Loucy (cell line): ENCODE results near the gene ZNF865.
A peak's percentile ranks its signal among the peaks of the same experiment; 100 is the strongest.

Experiments used
- H2AFZ ChIP-seq: fragments of 200-600 bp; sonication (generic); 2 replicates; pipeline ENCODE4 v1.6.0; 2016; ENCODE audit warnings: antibody characterized with exemption, mild to moderate bottlenecking, low read length, moderate library complexity
- H3F3A ChIP-seq: fragments of 200-600 bp; 2 replicates; pipeline ENCODE4 v1.6.0; 2016; ENCODE audit warnings: antibody characterized with exemption, low read depth, mild to moderate bottlenecking
- H3K27me3 ChIP-seq: fragments of 200-600 bp; sonication (generic); 2 replicates; pipeline ENCODE4 v1.6.1; 2014; ENCODE audit warnings: low read length, mild to moderate bottlenecking; ENCODE audit not compliant: insufficient read depth, poor library complexity, severe bottlenecking
- H3K36me3 ChIP-seq: fragments of 200-600 bp; sonication (generic); 2 replicates; pipeline ENCODE4 v1.6.1; 2016; ENCODE audit warnings: low read length; ENCODE audit not compliant: insufficient read depth
- H3K4me1 ChIP-seq: fragments of 200-600 bp; sonication (generic); 2 replicates; pipeline ENCODE4 v1.5.1; 2014; ENCODE audit warnings: low read length, mild to moderate bottlenecking; ENCODE audit not compliant: insufficient read depth, poor library complexity, severe bottlenecking
- H3K4me2 ChIP-seq: fragments of 200-600 bp; sonication (generic); 2 replicates; pipeline ENCODE4 v1.6.0; 2014; ENCODE audit warnings: antibody characterized with exemption, low read length, low read depth, mild to moderate bottlenecking; ENCODE audit not compliant: poor library complexity, severe bottlenecking
- H3K4me3 ChIP-seq: fragments of 200-600 bp; sonication (generic); 2 replicates; pipeline ENCODE4 v1.5.1; 2014; ENCODE audit warnings: low read length, mild to moderate bottlenecking, mixed read lengths; ENCODE audit not compliant: poor library complexity, severe bottlenecking
- H3K79me2 ChIP-seq: fragments of 200-600 bp; sonication (generic); 2 replicates; pipeline ENCODE4 v1.6.1; 2014; ENCODE audit warnings: low read length; ENCODE audit not compliant: insufficient read depth
- H3K9ac ChIP-seq: fragments of 200-600 bp; sonication (generic); 2 replicates; pipeline ENCODE4 v1.6.0; 2014; ENCODE audit warnings: mild to moderate bottlenecking, low read depth, low read length, moderate library complexity; ENCODE audit not compliant: poor library complexity, severe bottlenecking
- H3K9me2 ChIP-seq: fragments of 200-600 bp; sonication (generic); replicated peaks from 2 replicates; pipeline ENCODE4 v1.6.1; 2016; ENCODE audit warnings: low read depth, low read length, mixed read lengths
- H3K9me3 ChIP-seq: fragments of 200-600 bp; sonication (generic); 2 replicates; pipeline ENCODE4 v1.6.1; 2014; ENCODE audit warnings: mild to moderate bottlenecking, antibody characterized with exemption, low read length, low read depth; ENCODE audit not compliant: insufficient read depth
- H4K20me1 ChIP-seq: fragments of 200-600 bp; sonication (generic); 2 replicates; pipeline ENCODE4 v1.6.0; 2014; ENCODE audit warnings: antibody characterized with exemption, low read length, mild to moderate bottlenecking; ENCODE audit not compliant: insufficient read depth, poor library complexity, severe bottlenecking
- CTCF ChIP-seq: fragments of 200-600 bp; sonication (generic); conservative IDR thresholded peaks from 2 replicates; pipeline ENCODE4 v1.5.1; 2014; ENCODE audit warnings: mild to moderate bottlenecking, antibody characterized with exemption, low read length
- EZH2phosphoT487 ChIP-seq: fragments of 200-600 bp; IDR thresholded peaks from 2 replicates; pipeline ENCODE4 v1.6.1; 2018; ENCODE audit warnings: antibody characterized with exemption, mild to moderate bottlenecking, moderate library complexity, borderline replicate concordance

Gene ZNF865

GRCh38 chr19:55606471-55606787, 982 bp downstream of the ZNF865 start:
- H4K20me1 ChIP-seq, result peaks cover 23% of the 10 kb centered on the region
- peaks cover 55% of the 10 kb centered on the region for H3K79me2 ChIP-seq
- no peaks in the 10 kb centered on the region for H3K36me3 ChIP-seq
- no peaks in the 10 kb centered on the region for H3K9me3 ChIP-seq
- peaks cover 10% of the 10 kb centered on the region for H3F3A ChIP-seq
- H3K4me3 ChIP-seq, result peak overlapping the region; percentile 98
- H3K9me2 ChIP-seq, result no peaks in the 10 kb centered on the region
- peaks cover 30% of the 10 kb centered on the region for H3K4me1 ChIP-seq
- no peaks in the 10 kb centered on the region for H3K27me3 ChIP-seq
- peak overlapping the region; percentile 100 for H3K4me2 ChIP-seq
- H3K9ac ChIP-seq, result peak overlapping the region; percentile 99
- H2AFZ ChIP-seq, result no peak overlapping the region
- TF ChIP-seq CTCF, result no peak; the same call in 1 of the 2 replicates
- TF ChIP-seq EZH2phosphoT487, result no peak

- H3K4me3 ChIP-seq, result peak overlapping the region; percentile 98
- no peaks in the 10 kb centered on the region for H3K36me3 ChIP-seq
- no peak overlapping the region for H2AFZ ChIP-seq
- peaks cover 26% of the 10 kb centered on the region for H3K4me1 ChIP-seq
- H3K79me2 ChIP-seq, result peaks cover 55% of the 10 kb centered on the region
- peak overlapping the region; percentile 99 for H3K9ac ChIP-seq
- no peaks in the 10 kb centered on the region for H3K27me3 ChIP-seq
- H3K4me2 ChIP-seq, result peak overlapping the region; percentile 100
- H3K9me2 ChIP-seq, result no peaks in the 10 kb centered on the region
- H4K20me1 ChIP-seq, result peaks cover 27% of the 10 kb centered on the region
- no peaks in the 10 kb centered on the region for H3K9me3 ChIP-seq
- TF ChIP-seq EZH2phosphoT487 (no peak), CTCF (no peak)
- peaks cover 10% of the 10 kb centered on the region for H3F3A ChIP-seq
Observed at GRCh38 chr19:55606817-55607216, 1.4 kb downstream of the ZNF865 start.

GRCh38 chr19:55609326-55609725, 3.9 kb downstream of the ZNF865 start:
- H3K4me2 ChIP-seq, result no peak overlapping the region
- no peak overlapping the region for H3K9ac ChIP-seq
- no peak overlapping the region for H2AFZ ChIP-seq
- peaks cover 10% of the 10 kb centered on the region for H3F3A ChIP-seq
- peaks cover 23% of the 10 kb centered on the region for H3K4me1 ChIP-seq
- H3K9me2 ChIP-seq, result no peaks in the 10 kb centered on the region
- H4K20me1 ChIP-seq, result peaks cover 32% of the 10 kb centered on the region
- H3K36me3 ChIP-seq, result no peaks in the 10 kb centered on the region
- H3K4me3 ChIP-seq, result no peak overlapping the region
- H3K27me3 ChIP-seq, result no peaks in the 10 kb centered on the region
- TF ChIP-seq CTCF (no peak), EZH2phosphoT487 (no peak)
- H3K9me3 ChIP-seq, result no peaks in the 10 kb centered on the region
- H3K79me2 ChIP-seq, result peaks cover 60% of the 10 kb centered on the region
